ENCODE results near the gene C1RL. TPM values are rescaled to one million over a fixed set of nuclear protein-coding genes. Genes with fewer than 3 reads are reported as not detected.

The C1RL gene
- total RNA-seq, 2 donors from 2014 or later: 48.2 to 86.2 TPM

GRCh38 chr12:7096979-7097378 is 12.0 kb downstream of the C1RL start:
- no peak for DNase-seq (ENCODE audit: low spot score)
- 72% methylated on average over 19 of the region's 19 CpGs for WGBS
- TF ChIP-seq, protein P1, sequence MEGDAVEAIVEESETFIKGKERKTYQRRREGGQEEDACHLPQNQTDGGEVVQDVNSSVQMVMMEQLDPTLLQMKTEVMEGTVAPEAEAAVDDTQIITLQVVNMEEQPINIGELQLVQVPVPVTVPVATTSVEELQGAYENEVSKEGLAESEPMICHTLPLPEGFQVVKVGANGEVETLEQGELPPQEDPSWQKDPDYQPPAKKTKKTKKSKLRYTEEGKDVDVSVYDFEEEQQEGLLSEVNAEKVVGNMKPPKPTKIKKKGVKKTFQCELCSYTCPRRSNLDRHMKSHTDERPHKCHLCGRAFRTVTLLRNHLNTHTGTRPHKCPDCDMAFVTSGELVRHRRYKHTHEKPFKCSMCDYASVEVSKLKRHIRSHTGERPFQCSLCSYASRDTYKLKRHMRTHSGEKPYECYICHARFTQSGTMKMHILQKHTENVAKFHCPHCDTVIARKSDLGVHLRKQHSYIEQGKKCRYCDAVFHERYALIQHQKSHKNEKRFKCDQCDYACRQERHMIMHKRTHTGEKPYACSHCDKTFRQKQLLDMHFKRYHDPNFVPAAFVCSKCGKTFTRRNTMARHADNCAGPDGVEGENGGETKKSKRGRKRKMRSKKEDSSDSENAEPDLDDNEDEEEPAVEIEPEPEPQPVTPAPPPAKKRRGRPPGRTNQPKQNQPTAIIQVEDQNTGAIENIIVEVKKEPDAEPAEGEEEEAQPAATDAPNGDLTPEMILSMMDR (IDR thresholded peaks at IDR 0.05): no peak
- TF ChIP-seq POLR2A (IDR thresholded peaks at IDR 0.05): no peak
- no peak for TF ChIP-seq POLR2AphosphoS5 (IDR thresholded peaks at IDR 0.05)
- no peaks in the 10 kb centered on the region for H3K36me3 ChIP-seq
- no peaks in the 10 kb centered on the region for H3K27me3 ChIP-seq (replicated peaks; ENCODE audit: insufficient read depth)
- intact Hi-C loops (cut with DNase I): no loop called here
- no peaks in the 10 kb centered on the region for H3K9me3 ChIP-seq
- no peak overlapping the region for H3K4me3 ChIP-seq
- H3K4me1 ChIP-seq (replicated peaks): no peaks in the 10 kb centered on the region
- no peak overlapping the region for H3K27ac ChIP-seq

GRCh38 chr12:7096006-7096932 is 12.7 kb downstream of the C1RL start:
- intact Hi-C loops (cut with DNase I): no loop called here
- TF ChIP-seq, protein P1 (IDR thresholded peaks at IDR 0.05): no peak
- no peak for TF ChIP-seq POLR2A (IDR thresholded peaks at IDR 0.05)
- TF ChIP-seq POLR2AphosphoS5 (IDR thresholded peaks at IDR 0.05): no peak
- H3K4me3 ChIP-seq: no peak overlapping the region
- no peak overlapping the region for H3K27ac ChIP-seq
- WGBS: 82% methylated on average over 26 of the region's 26 CpGs
- no peaks in the 10 kb centered on the region for H3K27me3 ChIP-seq (replicated peaks; ENCODE audit: insufficient read depth)
- H3K9me3 ChIP-seq: no peaks in the 10 kb centered on the region
- no peaks in the 10 kb centered on the region for H3K4me1 ChIP-seq (replicated peaks)
- DNase-seq (ENCODE audit: low spot score): no peak
- no peaks in the 10 kb centered on the region for H3K36me3 ChIP-seq

- Histone ChIP-seq H3K27ac (no peak overlapping the region), H3K4me1 (replicated peaks) (no peaks in the 10 kb centered on the region), H3K4me3 (no peak overlapping the region), H3K9me3 (no peaks in the 10 kb centered on the region), H3K27me3 (replicated peaks; ENCODE audit: insufficient read depth) (no peaks in the 10 kb centered on the region), H3K36me3 (peaks cover 0 to 6% of the 10 kb centered on the region in 2 donors)
- WGBS: 53% methylated on average over 10 of the region's 10 CpGs
- TF ChIP-seq POLR2AphosphoS5 (IDR thresholded peaks at IDR 0.05): no peak
- TF ChIP-seq, protein P1 (IDR thresholded peaks at IDR 0.05): no peak
- TF ChIP-seq POLR2A (IDR thresholded peaks at IDR 0.05): no peak
- DNase-seq (ENCODE audit: low spot score): no peak
- intact Hi-C loops (cut with DNase I): no loop called here
These were observed 15.1 kb downstream of the C1RL start for GRCh38 chr12:7093892-7094291.

DNA sequence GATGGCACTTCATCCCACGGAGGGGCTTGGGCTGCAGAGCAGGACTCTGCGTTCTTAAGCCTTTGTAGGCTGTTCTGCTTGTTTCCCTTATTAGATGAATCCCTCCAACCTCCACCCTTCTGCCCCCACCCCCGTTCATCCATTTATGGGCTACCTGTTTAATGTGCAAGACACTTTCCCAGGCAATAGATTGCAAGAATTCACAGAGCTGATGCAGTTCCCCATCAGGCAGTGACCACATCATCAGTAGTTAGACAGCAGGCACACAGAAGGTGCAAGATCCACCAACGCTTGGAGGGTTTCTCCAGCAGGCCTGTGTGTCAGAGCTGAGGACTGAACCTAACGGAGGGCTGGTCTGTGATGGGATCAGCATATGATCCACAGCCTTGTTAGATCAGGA is 15.5 kb downstream of the C1RL start:
- no peaks in the 10 kb centered on the region for H3K27me3 ChIP-seq (replicated peaks; ENCODE audit: insufficient read depth)
- no peak for TF ChIP-seq POLR2A (IDR thresholded peaks at IDR 0.05)
- TF ChIP-seq POLR2AphosphoS5 (IDR thresholded peaks at IDR 0.05): no peak
- TF ChIP-seq, protein P1 (IDR thresholded peaks at IDR 0.05): no peak
- DNase-seq (ENCODE audit: low spot score): no peak
- no peak overlapping the region for H3K4me3 ChIP-seq
- peaks cover 0 to 7% of the 10 kb centered on the region in 2 donors for H3K36me3 ChIP-seq
- intact Hi-C loops (cut with DNase I): no loop called here
- 57% methylated on average over 5 of the region's 5 CpGs for WGBS
- no peaks in the 10 kb centered on the region for H3K4me1 ChIP-seq (replicated peaks)
- no peak overlapping the region for H3K27ac ChIP-seq
- H3K9me3 ChIP-seq: no peaks in the 10 kb centered on the region
